ENCODE results near the gene ELK4.
A peak's percentile ranks its signal among the peaks of the same experiment; 100 is the strongest.

Gene ELK4

DNA sequence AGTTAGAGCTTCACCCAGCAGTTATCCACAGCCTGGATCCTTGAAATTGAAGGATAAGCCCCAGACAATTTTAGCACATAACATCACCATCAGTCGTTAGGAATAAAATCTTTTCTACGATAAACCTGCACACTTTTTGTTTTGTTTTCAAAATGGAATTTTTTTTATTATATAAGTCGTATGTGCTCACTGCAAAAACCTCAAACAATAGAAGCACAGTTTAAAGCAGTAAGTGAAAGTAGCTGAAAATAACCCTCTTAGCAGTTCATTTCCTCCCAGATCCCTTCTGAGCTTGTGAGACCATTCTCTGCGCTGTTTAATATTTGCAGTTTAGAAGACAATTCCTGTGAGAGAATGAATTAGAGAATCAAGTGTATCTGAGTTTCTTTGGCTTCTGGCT lies 38.3 kb downstream of the ELK4 start:
- no peak for DNase-seq

GRCh38 chr1:205592443-205593003 lies 39.3 kb downstream of the ELK4 start:
- no peak for DNase-seq

DNA sequence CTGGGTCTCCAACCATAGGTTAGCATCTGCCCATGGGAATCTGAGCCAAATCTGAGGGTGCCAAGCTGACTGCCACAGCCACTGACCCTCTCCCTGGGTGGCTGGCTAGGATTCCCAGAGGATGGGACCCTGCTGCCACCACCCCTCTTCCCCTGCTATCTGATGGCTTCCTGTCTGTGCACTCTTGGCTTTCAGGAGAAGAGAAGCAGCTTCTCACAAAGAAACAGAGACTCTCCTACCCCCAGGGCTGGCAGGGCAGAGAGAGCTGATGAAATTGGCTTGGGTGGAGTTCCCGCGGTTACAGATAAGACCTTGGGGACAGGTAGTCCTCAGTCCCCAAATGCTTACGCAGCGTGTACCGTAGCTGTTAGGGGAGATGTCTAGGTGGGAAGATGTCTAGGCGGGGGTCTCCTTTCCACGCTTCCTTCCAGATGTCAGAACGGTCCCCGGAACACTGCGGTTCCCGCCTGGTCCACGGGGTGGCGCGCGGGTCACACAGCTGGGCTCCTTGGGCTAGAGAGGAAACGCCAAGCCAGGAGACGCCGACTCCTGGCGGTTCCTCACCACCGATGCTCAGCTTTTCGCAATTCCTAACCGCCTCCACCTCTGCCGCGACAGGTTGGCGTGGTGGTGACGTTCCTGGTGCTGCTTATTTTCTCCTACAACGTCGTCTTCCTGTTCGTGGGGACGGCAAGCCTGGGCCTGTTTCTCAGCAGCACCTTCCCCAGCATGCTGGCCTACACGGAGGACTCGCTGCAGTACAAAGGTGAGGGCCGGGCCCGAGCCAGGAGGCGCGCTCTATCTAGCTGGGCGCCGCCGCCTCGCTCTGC lies 40.1 kb downstream of the ELK4 start:
- peak; percentile 87 for DNase-seq

- DNase-seq = no peak
Observed at GRCh38 chr1:205590777-205591513, 40.9 kb downstream of the ELK4 start.

- no peak for DNase-seq
Observed at GRCh38 chr1:205590457-205590768, 41.4 kb downstream of the ELK4 start.

DNA sequence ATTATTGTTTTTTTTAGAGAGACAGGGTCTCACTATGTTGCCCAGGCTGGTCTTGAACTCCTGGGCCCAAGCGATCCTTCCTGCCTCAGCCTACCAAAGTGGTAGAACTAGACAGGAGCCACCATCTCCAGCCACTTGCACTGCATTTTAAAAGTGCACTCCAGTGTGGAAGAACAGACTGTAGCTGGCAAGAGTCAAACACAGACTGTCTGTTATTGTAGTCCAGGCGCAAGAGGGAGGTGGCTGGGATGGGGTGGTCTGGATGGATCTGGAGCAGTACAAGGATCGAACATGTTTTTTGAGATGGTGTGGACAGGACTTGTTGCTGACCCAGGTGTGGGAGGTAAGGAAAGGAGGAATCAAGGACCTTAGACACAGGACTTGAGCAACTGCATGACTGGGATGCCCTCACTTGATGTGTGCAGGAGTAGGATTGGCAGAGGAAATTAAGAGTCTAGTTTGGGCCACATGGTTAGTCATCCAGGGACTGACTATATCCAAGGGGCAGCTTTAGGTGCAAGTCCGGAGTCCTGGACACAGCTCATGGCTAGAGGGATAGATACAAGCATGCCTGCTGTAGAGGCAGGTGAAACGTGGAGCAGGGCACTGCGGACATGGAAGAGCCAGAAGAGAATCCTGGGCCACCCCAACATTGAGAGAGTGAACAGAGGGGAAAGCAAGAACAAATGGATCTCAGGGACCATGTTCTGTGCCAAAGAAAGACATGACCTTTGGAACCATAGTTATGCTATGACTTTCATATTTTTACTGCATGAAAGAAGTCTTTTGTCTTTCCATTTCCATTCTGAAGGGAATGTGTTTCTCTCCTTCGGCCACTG lies 42.0 kb downstream of the ELK4 start:
- no peak for DNase-seq

DNA sequence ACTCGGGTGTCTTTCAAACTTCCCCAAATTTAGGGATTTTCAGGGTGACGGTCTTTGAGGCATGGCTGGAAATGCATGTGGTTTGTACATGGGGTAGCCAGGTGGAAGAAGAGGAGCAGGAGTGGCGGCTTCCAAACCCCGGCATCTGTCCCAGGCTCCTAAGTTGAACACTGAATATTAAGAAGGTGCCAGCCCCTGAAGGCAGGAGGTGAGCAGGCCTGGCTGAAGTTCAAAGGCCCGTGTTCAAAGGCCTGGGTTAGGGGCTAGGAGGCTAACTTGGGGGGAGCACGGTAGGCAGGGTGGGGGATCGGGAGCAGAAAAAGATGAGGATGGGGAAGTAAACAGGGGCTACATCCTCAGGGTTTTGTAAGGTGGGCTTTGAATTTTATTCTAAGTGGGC lies 42.8 kb downstream of the ELK4 start:
- no peak for DNase-seq

DNA sequence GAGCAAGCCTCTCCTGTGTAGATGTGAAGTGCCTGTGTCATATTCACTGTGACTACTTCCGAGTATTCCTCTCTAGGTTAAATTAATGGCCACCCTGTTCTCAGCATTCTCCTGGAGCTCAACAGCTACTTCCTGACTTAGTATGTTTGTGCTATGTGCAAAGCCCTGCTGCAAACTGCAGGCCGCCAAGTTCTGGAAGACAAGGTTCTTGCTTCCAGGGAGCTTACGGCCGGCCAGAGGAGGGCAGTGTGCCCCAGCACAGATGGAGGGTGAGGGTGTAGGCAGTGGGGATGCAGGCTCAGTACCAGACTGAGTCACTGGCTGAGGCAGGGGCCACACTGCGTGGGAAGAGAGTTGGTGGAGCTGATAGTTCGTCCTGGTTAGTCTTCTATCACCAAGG lies 43.2 kb downstream of the ELK4 start:
- DNase-seq = no peak

DNA sequence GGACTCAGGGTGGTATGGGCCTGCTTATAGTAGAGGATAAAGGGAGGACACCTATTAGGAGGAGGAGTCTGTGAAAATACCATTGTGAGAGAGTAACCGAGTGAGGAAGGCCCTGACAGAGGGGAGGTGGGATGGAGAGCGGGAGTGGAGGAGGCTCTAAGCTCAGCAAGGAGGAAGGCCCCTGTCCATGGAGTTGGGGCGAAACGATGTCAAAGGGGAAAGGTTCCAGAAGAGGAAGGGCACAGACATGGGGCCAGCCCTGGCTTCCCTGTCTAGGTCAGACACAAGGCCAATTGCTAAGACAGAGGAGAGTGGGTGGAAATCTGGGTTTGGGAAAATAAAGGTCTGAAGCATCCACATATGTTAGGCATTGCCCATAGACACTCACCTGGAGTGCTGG lies 44.2 kb downstream of the ELK4 start:
- no peak for DNase-seq

- DNase-seq = no peak
Observed at GRCh38 chr1:205585835-205586785, 45.7 kb downstream of the ELK4 start.

GRCh38 chr1:205585169-205585834 lies 46.5 kb downstream of the ELK4 start:
- DNase-seq = no peak

- no peak for DNase-seq
Observed at GRCh38 chr1:205584732-205585131, 47.1 kb downstream of the ELK4 start.

GRCh38 chr1:205583461-205584130 lies 48.2 kb downstream of the ELK4 start:
- DNase-seq = no peak

GRCh38 chr1:205582471-205583291 lies 49.1 kb downstream of the ELK4 start:
- DNase-seq = peak; percentile 75

DNA sequence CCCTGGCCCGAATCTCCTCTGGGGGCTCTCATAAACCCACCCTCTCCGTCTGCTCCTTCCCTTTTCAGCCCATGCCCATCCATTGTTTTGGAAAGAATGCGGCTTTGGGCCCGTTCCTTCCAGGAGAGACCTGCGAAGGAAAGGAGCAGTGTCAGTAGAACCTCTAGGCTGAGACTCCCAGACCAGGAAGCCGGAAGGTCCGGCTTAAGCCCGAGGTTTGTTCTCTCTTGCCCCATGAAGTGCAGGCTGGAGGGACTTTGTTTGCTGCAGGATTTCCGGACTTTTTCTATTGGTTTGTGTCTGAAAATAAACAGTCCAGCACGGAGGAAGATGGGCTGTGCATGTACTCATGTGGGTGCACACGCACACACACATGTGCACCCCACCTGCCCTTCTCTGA lies 49.8 kb downstream of the ELK4 start:
- no peak for DNase-seq

DNA sequence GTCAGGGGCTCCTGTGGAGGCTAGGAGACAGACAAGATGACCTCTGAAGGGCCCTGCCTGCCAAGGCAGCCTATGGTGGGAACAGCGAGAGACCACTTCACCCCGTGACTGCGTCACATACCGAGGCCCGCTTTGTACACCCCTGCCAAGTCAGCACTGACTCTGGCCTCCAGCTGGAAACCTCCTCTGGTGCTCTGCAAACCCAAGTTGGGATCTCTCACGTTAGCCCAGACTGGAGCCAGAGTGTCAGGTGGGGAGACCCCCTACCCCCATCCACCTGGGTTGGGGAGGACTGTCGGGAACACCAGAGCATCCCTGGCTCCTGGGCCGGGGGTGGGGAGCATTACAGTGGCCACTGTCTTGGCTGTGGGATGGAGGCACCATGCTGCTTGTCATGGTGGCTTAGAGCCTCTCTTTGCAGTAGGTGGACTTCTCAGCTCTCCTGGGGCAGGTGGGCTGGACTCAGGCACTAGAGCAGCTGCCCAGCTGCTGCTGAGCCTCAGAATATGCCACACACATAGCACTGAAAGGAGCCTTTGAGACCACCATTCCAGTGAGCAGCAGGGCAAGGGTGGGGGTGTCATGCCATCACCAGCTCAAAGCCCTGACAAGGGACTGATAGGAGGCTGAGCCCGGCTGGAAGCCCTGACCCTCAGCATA lies 50.4 kb downstream of the ELK4 start:
- no peak for DNase-seq

DNA sequence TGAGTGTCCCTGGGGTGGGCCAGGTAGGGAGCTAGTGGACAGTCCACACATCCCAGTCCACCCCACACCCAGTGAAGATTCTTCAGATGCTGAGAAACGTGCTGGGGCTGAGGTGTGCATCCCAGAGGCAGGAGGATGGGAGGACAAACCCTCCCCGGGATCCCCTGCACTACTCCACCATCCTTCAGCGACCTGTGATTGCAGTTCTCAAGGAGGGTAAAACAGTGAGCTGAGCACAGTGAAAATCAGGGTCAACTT lies 51.0 kb downstream of the ELK4 start:
- no peak for DNase-seq

- no peak for DNase-seq
Observed at GRCh38 chr1:205580140-205580922, 51.5 kb downstream of the ELK4 start.

- no peak for DNase-seq
Observed at GRCh38 chr1:205579711-205580110, 52.1 kb downstream of the ELK4 start.

All from NCI-H345 (cell line).